GM12872 (cell line): ENCODE results near the gene SCP2.

Experiments
- CTCF ChIP-seq: IDR thresholded peaks from 3 replicates; pipeline ENCODE4 v1.5.1; 2011; ENCODE audit warnings: low read depth, mild to moderate bottlenecking, low read length, moderate library complexity; ENCODE audit not compliant: insufficient read depth

The SCP2 gene

DNA sequence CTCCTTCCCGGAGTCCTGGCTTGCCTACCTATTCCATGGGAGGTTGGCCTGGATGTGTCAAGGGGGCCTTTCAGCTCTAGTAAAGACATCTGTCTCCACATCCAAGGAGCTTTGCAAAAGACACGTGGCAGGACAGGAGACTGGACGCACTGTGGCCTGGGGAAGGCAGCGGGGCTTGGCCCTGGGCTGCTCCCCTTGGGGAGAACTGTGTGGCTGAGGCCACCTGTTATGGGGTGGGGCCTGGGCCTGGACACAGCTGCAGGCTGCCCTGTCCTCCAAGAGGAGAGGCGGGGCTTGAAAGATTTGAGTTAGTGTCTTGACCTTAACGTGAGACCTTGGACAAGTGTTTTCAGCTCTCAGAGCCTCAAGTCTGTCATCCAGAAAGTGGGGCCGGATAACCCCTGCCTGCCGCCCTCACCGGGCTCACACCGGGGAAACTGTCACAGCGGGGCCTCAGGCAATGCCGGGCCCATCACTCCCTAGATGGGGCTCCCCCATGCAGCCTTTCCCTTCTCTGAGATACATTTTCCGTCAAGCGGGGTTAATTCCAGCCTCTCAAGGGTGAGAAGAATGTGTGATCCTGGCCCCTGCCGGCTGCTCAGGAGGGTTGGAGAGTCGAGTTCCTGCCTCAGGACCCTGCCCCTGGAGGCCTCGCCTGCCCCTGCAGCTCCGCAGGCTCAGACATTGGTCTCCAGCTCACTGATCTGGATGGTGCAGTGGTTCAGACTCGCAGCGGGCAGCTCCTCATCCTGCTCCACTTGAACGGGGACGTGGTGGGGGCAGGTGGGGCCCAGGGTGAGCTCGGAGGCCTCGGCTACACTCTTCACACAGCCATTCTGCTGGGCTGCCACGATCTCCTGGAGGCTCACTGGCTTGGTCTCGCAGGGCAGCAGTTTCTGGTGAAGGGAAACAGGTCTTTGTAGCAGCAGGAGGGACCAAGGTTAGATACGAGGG lies 160.5 kb downstream of the SCP2 start:
- TF ChIP-seq CTCF = no peak

GRCh38 chr1:53088616-53089300 lies 161.7 kb downstream of the SCP2 start:
- TF ChIP-seq CTCF = no peak

GRCh38 chr1:53089478-53090226 lies 162.6 kb downstream of the SCP2 start:
- no peak for TF ChIP-seq CTCF

- TF ChIP-seq CTCF = no peak
These were observed 163.4 kb downstream of the SCP2 start for GRCh38 chr1:53090227-53091147.

DNA sequence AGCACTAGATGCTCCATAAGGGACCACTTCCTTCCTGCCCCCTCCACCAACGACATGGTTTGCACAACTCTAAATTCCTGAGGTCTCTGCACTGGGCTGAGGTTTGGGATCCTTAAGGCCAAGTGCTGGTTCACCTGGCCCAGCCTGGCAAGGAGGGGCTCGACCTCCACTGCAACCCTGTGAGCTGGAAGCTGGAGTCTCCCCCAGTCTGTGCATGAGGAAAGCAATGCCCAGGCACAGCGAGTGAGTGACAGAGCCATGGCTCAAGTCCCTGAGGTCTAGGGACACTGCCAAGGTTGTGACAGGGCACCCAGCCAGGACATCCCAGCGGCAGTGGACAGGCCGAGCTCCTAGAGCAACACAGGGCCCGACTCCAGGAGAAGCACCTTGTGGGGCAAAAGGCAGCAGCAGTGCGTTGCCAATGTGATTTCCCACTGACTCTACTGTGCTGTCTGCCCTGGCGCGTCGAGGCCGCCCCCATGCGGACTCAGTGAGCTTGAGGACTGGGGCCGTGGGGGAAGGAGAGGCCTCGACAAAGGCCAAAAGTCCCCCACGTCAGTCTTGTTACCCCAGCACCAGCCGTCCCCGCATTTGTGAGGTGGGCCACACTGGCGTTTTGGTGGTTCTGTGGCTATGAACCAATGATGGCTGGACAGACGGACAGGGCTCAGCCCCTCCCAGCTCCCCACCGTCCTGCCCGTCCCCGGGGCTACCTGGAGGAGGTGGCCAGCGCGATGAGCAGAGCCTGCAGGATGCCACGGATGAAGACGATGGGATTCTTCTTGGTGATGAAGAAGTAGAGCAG lies 165.0 kb downstream of the SCP2 start:
- no peak for TF ChIP-seq CTCF

DNA sequence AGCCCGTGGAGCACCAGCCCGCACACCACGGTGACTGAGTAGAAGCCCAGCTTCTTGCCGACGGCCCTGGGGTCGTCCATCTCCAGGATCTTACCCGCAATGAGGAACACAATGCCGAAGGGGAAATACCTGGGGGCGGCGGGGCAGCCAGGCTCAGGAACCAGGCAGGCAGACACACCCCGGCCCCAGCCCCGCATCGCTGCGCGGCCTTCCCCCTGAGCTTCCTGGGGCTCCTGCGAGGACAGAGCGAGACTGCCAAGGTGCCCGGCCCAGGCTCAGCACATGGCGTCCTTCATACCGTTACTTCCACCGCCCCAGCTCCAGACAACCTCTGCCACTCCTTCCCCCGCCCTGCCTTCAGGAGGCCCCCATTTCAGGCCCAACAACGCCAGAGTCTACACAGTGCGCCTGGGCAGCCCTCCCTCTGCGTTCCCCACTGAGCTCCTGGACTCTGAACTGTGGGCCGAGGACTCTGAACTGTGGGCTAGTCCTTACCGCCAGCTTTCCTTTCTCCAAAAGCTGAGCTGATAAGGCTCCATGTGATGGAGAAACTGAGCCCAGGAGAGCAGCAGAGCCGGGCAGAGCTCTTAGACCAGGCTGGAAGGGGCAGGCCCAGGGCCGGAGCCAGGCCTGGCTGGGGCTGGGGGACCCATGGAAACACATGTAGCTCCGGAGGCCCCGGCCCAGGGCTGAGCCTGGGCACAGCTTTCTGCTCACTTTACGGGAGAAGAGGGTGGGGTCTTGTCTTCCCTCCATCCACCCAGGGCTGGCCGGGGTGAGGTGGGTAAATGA lies 165.8 kb downstream of the SCP2 start:
- TF ChIP-seq CTCF = no peak
